KOPT-K1 (cell line): ENCODE measurements around the gene PATZ1.
"Not testable (repeated sequence)": the region's sequence is repeated elsewhere in the genome, so short reads cannot be mapped to it uniquely, and the experiment has no call there.

Source experiments
- H3K27ac ChIP-seq: fragments of 200-600 bp; sonication (generic); 2 replicates; pipeline ENCODE4 v1.5.1; 2016; ENCODE audit warnings: antibody characterized with exemption, mild to moderate bottlenecking, low read depth, low read length; ENCODE audit not compliant: poor library complexity, severe bottlenecking
- H3K36me3 ChIP-seq: fragments of 200-600 bp; sonication (generic); 2 replicates; pipeline ENCODE4 v1.5.1; 2017; ENCODE audit warnings: antibody characterized with exemption, mild to moderate bottlenecking, low read length, moderate library complexity; ENCODE audit not compliant: insufficient read depth
- H3K9me3 ChIP-seq: fragments of 200-600 bp; sonication (generic); 2 replicates; pipeline ENCODE4 v1.5.1; 2017; ENCODE audit warnings: antibody characterized with exemption, low read length, mild to moderate bottlenecking; ENCODE audit not compliant: insufficient read depth, poor library complexity, severe bottlenecking

PATZ1 gene

GRCh38 chr22:31346255-31346732, at the start of gene PATZ1:
PATZ1 (minus strand) TSS chr22:31346346; CDS start chr22:31345602, 744 bp downstream.
- Histone ChIP-seq H3K9me3 (no peaks in the 10 kb centered on the region), H3K27ac (peak within 1 kb of the TSS; percentile 98), H3K36me3 (peaks cover 41% of the 10 kb centered on the region)

- Histone ChIP-seq H3K36me3 (no peaks in the 10 kb centered on the region), H3K27ac (no peak overlapping the region), H3K9me3 (peaks cover 7% of the 10 kb centered on the region)
Observed at GRCh38 chr22:31394326-31394725, 48.2 kb upstream of the PATZ1 start.

DNA sequence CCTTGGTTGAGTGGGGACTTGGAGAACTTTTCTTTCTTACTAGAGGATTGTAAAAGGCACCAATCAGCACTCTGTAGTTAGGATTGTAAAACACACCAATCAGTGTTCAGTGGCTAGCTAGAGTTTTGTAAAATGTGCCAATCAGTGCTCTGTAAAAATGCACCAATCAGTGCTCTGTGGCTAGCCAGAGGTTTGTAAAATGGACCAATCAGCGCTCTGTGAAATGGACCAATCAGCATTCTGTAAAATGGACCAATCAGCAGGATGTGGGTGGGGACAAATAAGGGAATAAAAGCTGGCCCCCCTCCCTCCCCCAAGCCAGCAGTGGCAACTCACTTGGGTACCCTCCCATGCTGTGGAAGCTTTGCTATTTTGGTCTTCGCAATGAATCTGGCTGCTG, 47.7 kb upstream of the PATZ1 start:
- Histone ChIP-seq H3K9me3 (peaks cover 7% of the 10 kb centered on the region), H3K27ac (no peak overlapping the region), H3K36me3 (no peaks in the 10 kb centered on the region)

DNA sequence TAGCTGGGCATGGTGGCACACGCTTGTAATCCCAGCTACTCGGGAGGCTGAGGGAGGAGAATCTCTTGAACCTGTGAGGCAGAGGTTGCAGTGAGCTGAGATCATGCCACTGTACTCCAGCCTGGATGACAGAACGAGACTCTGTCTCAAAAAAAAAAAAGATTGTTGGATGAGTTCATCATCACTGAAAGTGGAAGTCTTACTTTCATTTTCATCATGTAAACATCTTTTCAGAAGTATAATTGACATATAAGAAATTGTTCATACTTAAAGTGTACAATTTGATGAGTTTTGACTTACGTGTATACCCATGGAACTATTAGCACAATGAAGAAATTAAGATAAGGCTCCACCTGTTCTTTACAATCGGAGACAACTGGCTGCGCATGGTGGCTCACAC, 32.5 kb upstream of the PATZ1 start:
- not testable (repeated sequence) for H3K36me3 ChIP-seq, H3K9me3 ChIP-seq, H3K27ac ChIP-seq

- no peaks in the 10 kb centered on the region for H3K36me3 ChIP-seq
- H3K27ac ChIP-seq, result no peak overlapping the region
- H3K9me3 ChIP-seq, result no peaks in the 10 kb centered on the region
Observed at GRCh38 chr22:31378123-31378522, 32.0 kb upstream of the PATZ1 start.

GRCh38 chr22:31377612-31378011, 31.5 kb upstream of the PATZ1 start:
- H3K36me3 ChIP-seq, result no peaks in the 10 kb centered on the region
- H3K9me3 ChIP-seq, result no peaks in the 10 kb centered on the region
- H3K27ac ChIP-seq, result no peak overlapping the region

- no peaks in the 10 kb centered on the region for H3K36me3 ChIP-seq
- no peaks in the 10 kb centered on the region for H3K9me3 ChIP-seq
- H3K27ac ChIP-seq, result no peak overlapping the region
Observed at GRCh38 chr22:31367426-31367825, 21.3 kb upstream of the PATZ1 start.

DNA sequence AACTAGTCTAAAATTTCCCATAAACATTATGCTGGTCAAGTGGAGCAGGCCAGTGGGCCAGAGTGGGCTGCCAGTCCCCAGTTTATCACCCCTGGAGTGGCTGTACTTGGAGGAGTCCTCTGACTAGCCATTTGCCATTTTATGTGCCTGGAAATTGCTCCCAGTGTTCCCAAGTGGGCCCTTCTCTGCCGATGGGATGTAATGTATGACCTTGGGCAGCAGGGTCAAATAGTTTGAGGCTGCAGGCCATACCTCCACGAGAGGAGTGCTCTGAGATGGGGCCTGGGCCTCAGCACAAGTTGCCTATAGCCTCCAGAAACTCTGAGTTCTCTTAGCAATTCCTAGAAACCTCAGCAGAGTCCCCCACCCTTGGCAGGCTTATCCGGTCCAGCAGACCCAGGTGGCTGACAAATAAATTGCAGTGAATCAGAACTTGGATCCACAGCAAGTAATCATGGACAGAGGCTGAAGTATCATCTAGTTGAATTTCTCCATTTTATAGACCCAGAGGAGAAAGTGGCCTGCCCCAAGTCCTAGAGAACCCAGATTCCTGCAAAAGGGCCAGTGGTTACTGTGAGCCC, 17.8 kb upstream of the PATZ1 start:
- Histone ChIP-seq H3K36me3 (no peaks in the 10 kb centered on the region), H3K9me3 (no peaks in the 10 kb centered on the region), H3K27ac (no peak overlapping the region)

GRCh38 chr22:31361743-31362142, 15.6 kb upstream of the PATZ1 start:
- H3K27ac ChIP-seq, result no peak overlapping the region
- H3K36me3 ChIP-seq, result no peaks in the 10 kb centered on the region
- H3K9me3 ChIP-seq, result no peaks in the 10 kb centered on the region

- Histone ChIP-seq H3K9me3 (no peaks in the 10 kb centered on the region), H3K36me3 (no peaks in the 10 kb centered on the region), H3K27ac (no peak overlapping the region)
Observed at GRCh38 chr22:31360029-31360428, 13.9 kb upstream of the PATZ1 start.

DNA sequence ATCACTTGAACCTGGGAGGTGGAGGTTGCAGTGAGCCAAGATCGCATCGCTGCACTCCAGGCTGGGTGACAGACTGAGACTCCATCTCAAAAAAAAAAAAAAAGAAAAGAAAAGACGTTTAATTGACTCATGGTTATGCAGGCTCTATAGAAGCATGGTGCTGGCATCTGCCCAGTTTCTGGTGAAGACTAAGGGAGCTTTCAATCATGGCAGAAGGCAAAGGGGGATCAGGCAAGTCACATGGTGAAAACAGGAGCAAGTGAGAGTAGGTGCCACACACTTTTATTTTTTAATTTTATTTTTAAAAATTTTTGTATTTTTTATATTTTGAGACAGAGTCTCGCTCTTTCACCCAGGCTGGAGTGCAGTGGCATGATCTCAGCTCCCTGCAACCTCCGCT, 8.4 kb upstream of the PATZ1 start:
- H3K36me3 ChIP-seq, result no peaks in the 10 kb centered on the region
- no peaks in the 10 kb centered on the region for H3K9me3 ChIP-seq
- H3K27ac ChIP-seq, result no peak overlapping the region

DNA sequence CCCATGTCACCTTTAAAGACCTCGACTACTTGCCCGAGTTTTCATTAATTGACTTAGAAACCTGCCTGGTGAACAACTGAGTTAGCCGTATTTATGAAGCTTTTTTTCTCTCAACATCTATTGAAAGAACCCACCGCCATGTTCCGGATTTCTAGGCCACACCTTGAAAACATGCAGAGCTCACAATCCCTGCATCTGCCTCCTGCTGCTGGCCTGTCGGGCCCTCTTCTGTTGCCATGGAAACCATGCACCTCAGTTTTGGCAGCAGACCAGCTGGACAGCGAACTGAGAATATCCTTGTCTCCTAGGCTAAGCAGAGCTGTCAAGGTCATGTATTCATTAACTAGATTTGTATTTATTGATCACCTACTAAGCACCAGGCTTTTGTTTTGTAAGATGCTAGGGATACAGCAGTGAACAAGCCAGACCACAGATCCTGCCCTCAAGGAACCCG, 4.3 kb upstream of the PATZ1 start:
- Histone ChIP-seq H3K9me3 (no peaks in the 10 kb centered on the region), H3K36me3 (no peaks in the 10 kb centered on the region), H3K27ac (no peak overlapping the region)

DNA sequence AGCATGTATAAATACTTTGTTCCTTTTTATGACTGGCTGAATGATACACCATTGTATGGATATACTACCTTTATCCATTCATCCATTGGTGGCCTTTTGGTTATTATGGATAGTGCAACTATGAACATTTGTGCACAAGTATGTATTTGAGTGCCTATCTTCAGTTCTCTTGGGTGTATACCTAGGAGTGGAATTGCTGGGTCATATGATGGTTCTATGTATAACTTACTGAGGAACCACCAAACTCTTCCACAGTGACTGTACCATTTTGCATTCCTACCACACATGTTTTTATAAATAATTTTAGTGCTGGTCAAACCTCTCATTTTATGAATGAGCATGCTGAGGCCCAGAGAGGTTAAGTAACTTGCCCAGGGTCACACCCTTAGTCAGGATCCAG, 3.8 kb upstream of the PATZ1 start:
- Histone ChIP-seq H3K9me3 (no peaks in the 10 kb centered on the region), H3K27ac (no peak overlapping the region), H3K36me3 (peaks cover 4% of the 10 kb centered on the region)

DNA sequence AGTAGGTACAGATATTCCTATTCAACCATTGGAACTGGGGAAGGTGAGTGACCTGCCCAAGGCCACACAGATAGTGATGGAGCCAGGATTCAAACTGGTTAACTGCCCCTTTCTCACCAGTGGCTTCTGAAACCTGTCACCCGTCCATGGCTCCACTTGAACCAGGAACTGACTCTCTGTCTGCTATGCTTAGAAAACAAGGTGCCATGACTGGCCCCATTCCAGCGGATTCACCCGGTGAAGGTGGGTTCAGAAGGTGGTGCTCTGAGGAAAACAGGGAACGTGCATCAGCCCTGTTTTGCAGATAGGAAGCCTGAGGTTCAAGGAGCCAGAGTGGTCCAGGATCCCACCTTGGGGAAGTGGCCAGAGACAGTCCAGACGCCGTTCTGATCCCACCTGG, 2.6 kb upstream of the PATZ1 start:
- no peaks in the 10 kb centered on the region for H3K9me3 ChIP-seq
- peaks cover 16% of the 10 kb centered on the region for H3K36me3 ChIP-seq
- no peak overlapping the region for H3K27ac ChIP-seq

DNA sequence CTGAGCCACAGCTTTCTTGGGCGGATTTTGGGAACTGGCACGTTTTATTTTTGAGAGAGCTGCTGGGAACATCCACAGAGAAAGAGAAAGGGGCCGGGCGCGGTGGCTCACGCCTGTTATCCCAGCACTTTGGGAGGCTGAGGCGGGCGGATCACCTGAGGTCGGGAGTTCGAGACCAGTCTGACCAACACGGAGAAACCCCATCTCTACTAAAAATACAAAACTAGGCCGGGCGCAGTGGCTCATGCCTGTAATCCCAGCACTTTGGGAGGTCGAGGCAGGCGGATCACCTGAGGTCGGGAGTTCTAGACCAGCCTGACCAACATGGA, 1.8 kb upstream of the PATZ1 start:
- not testable (repeated sequence) for H3K9me3 ChIP-seq
- Histone ChIP-seq H3K27ac (peak overlapping the region; percentile 98), H3K36me3 (peaks cover 24% of the 10 kb centered on the region)

DNA sequence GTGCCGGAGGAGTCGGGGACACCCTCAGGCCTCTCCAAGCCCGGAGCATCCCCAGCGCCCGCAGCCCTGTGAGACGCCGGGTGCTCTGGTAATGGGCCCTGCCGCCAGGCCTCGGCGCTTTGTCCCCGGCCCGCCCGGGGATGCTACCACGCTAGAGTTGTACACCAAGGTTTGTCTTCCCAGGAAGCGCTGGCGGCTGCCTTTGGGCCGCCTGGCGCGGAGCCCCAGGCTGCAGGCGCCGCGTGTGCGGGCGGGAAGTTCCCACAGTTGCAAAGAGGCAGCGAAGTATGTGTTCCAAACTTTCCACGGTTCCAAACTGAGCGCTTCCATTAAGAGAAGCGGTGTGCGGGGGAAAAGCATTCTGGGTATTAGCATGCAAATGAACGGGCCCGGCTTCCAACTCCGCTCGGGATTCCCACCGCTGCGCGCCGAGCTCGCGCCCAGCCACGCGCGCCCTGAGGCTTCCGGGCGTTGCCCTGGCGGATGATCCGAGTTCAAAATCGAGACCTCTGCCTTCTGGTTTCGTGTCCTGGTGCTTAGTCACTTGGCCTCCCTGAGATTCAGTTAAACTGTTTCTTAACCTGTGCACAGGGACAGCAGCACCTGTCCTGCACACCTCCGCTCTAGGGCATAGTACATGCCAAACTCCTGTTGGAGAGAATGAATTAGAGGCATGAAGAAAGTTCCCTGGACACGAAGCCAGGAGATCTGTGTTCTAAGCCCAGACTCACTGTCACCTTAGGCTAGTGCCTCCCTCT, 1.3 kb upstream of the PATZ1 start:
- Histone ChIP-seq H3K27ac (peak overlapping the region; percentile 98), H3K36me3 (peaks cover 29% of the 10 kb centered on the region), H3K9me3 (no peaks in the 10 kb centered on the region)
